DOHH2 (cell line): ENCODE data around the gene NPHP1.

ENCODE experiments used
- EZH2phosphoT487 ChIP-seq: fragments of 200-600 bp; sonication (generic); IDR thresholded peaks from 2 replicates; pipeline ENCODE4 v1.6.1; 2017; ENCODE audit warnings: borderline replicate concordance, mild to moderate bottlenecking, antibody characterized with exemption, low read length, moderate library complexity, mixed read lengths
- TF ChIP-seq, protein P1 (sequence below): fragments of 200-600 bp; sonication (generic); IDR thresholded peaks from one replicate; pipeline ENCODE4 v1.5.1; 2014; ENCODE audit warnings: antibody characterized with exemption, mild to moderate bottlenecking, low read depth, low read length; ENCODE audit not compliant: poor library complexity, severe bottlenecking

DNA sequence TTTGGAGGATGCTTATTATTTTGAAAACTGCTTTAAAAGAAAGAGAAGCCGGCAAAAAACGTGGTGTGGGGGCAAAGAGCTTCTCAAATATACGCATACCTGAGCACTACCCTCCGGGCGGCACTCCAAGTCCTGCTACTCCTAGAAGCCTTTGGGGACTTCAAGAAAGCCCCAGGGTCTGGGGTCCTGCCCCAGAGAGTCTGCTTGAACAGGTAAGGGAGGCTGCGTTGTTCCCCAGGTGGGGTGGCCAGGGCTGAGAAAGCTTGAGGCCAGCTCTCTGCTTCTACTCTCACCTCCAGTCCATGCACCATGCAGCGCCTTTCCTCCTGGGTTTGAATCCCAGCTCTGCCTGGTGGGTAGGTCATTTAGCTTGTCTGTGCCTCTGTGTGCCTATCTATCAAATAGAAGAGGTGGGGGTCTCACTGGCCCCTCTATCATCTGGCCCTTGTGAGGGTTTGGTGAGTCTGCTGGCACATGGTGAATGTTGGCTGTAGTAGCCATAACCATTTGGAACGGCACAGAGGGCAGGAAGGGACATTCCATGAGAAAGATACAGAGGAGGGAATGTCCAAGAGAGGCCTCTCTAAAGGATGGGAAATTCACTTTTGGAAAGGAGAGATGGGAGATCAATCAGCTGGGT, 108.7 kb downstream of the NPHP1 start:
- TF ChIP-seq, protein P1, sequence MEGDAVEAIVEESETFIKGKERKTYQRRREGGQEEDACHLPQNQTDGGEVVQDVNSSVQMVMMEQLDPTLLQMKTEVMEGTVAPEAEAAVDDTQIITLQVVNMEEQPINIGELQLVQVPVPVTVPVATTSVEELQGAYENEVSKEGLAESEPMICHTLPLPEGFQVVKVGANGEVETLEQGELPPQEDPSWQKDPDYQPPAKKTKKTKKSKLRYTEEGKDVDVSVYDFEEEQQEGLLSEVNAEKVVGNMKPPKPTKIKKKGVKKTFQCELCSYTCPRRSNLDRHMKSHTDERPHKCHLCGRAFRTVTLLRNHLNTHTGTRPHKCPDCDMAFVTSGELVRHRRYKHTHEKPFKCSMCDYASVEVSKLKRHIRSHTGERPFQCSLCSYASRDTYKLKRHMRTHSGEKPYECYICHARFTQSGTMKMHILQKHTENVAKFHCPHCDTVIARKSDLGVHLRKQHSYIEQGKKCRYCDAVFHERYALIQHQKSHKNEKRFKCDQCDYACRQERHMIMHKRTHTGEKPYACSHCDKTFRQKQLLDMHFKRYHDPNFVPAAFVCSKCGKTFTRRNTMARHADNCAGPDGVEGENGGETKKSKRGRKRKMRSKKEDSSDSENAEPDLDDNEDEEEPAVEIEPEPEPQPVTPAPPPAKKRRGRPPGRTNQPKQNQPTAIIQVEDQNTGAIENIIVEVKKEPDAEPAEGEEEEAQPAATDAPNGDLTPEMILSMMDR = no peak
- TF ChIP-seq EZH2phosphoT487 = no peak
